HG03558 (cell line): ENCODE measurements around the gene GPATCH4.
"Not testable (repeated sequence)": the region's sequence is repeated elsewhere in the genome, so short reads cannot be mapped to it uniquely, and the experiment has no call there.

ENCODE experiments used
- ATAC-seq: cut with Tn5 transposase; IDR thresholded peaks from one replicate; pipeline ENCODE4 v1.9.1; 2021; ENCODE audit warnings: moderate number of reproducible peaks; ENCODE audit not compliant: unreplicated experiment; ENCODE audit errors: extremely low read depth

The GPATCH4 gene

GRCh38 chr1:156629823-156630449 is 28.7 kb upstream of the GPATCH4 start:
- no peak for ATAC-seq

- no peak for ATAC-seq
Measured at GRCh38 chr1:156627313-156627880, 26.1 kb upstream of the GPATCH4 start.

- ATAC-seq, result no peak
Measured at GRCh38 chr1:156626079-156626438, 24.8 kb upstream of the GPATCH4 start.

GRCh38 chr1:156625436-156626078 is 24.3 kb upstream of the GPATCH4 start:
- no peak for ATAC-seq

- ATAC-seq, result no peak
Measured at GRCh38 chr1:156624814-156625435, 23.6 kb upstream of the GPATCH4 start.

- ATAC-seq, result no peak
Measured at GRCh38 chr1:156623946-156624813, 22.9 kb upstream of the GPATCH4 start.

GRCh38 chr1:156622581-156623297 is 21.5 kb upstream of the GPATCH4 start:
- ATAC-seq, result no peak

- no peak for ATAC-seq
Measured at GRCh38 chr1:156619582-156619955, 18.3 kb upstream of the GPATCH4 start.

- no peak for ATAC-seq
Measured at GRCh38 chr1:156618853-156619581, 17.7 kb upstream of the GPATCH4 start, which contains the start of gene HAPLN2. HAPLN2 (plus strand) TSS chr1:156619415; CDS start chr1:156623491, 4,076 bp downstream.

- no peak for ATAC-seq
Measured at GRCh38 chr1:156616463-156616862, 15.2 kb upstream of the GPATCH4 start.

- ATAC-seq, result no peak
Measured at GRCh38 chr1:156615946-156616345, 14.7 kb upstream of the GPATCH4 start.

- ATAC-seq, result no peak
Measured at GRCh38 chr1:156612666-156613065, 11.4 kb upstream of the GPATCH4 start.

GRCh38 chr1:156610072-156610471 is 8.8 kb upstream of the GPATCH4 start:
- ATAC-seq, result not testable (repeated sequence)

GRCh38 chr1:156608981-156609380 is 7.7 kb upstream of the GPATCH4 start:
- ATAC-seq, result no peak

- no peak for ATAC-seq
Measured at GRCh38 chr1:156608036-156608674, 6.9 kb upstream of the GPATCH4 start.

- ATAC-seq, result not testable (repeated sequence)
Measured at GRCh38 chr1:156607344-156607743, 6.1 kb upstream of the GPATCH4 start.

GRCh38 chr1:156602557-156602993 is 1.3 kb upstream of the GPATCH4 start:
- no peak for ATAC-seq

GRCh38 chr1:156601892-156602291 is 613 bp upstream of the GPATCH4 start:
- ATAC-seq, result no peak

- no peak for ATAC-seq
Measured at GRCh38 chr1:156600733-156601121, 552 bp downstream of the GPATCH4 start.
